Esophagus muscularis mucosa (tissue), 4 donors: ENCODE results near the gene TRERF1.

Experiments used
- EP300 ChIP-seq: sonication (generic); formaldehyde crosslinking; IDR thresholded peaks from one replicate; pipeline ENCODE4 v1.6.1; 2017; ENCODE audit warnings: antibody characterized with exemption
- POLR2A ChIP-seq: fragments of 450-650 bp; IDR thresholded peaks from one replicate; pipeline ENCODE4 v1.6.1; 2017; ENCODE audit warnings: antibody characterized with exemption, moderate library complexity, mild to moderate bottlenecking, low read depth
- POLR2AphosphoS5 ChIP-seq, 2 donors: sonication (generic); formaldehyde crosslinking; IDR thresholded peaks; one replicate each; pipeline ENCODE4 v1.6.1; 2017; ENCODE audit warnings: antibody characterized with exemption in 2 of 2
- TF ChIP-seq, protein P1 (sequence below), 3 experiments: fragments of 200-600 bp in 2 of 3; fragments of 450-650 bp in 1 of 3; sonication (generic) in 2 of 3; IDR thresholded peaks; one replicate each; pipeline ENCODE4 v1.5.1; 2017 to 2019; ENCODE audit warnings: antibody characterized with exemption in 3 of 3, mild to moderate bottlenecking in 2 of 3, moderate library complexity in 1 of 3

- TF ChIP-seq, protein P1, sequence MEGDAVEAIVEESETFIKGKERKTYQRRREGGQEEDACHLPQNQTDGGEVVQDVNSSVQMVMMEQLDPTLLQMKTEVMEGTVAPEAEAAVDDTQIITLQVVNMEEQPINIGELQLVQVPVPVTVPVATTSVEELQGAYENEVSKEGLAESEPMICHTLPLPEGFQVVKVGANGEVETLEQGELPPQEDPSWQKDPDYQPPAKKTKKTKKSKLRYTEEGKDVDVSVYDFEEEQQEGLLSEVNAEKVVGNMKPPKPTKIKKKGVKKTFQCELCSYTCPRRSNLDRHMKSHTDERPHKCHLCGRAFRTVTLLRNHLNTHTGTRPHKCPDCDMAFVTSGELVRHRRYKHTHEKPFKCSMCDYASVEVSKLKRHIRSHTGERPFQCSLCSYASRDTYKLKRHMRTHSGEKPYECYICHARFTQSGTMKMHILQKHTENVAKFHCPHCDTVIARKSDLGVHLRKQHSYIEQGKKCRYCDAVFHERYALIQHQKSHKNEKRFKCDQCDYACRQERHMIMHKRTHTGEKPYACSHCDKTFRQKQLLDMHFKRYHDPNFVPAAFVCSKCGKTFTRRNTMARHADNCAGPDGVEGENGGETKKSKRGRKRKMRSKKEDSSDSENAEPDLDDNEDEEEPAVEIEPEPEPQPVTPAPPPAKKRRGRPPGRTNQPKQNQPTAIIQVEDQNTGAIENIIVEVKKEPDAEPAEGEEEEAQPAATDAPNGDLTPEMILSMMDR (IDR thresholded peaks at IDR 0.05): no peak
- no peak for TF ChIP-seq EP300
- no peak for TF ChIP-seq POLR2AphosphoS5 (IDR thresholded peaks at IDR 0.05)
- TF ChIP-seq POLR2A: no peak
These were observed 73.2 kb downstream of the TRERF1 start for GRCh38 chr6:42378536-42378935.
